ENCODE measurements around the gene CNIH2. TPM values are rescaled to one million over a fixed set of nuclear protein-coding genes. Genes with fewer than 3 reads are reported as not detected.
A peak's percentile ranks its signal among the peaks of the same experiment; 100 is the strongest.

CNIH2 gene
- total RNA-seq, 3 donors from 2014 or later: 0.48 TPM; not detected in 2

- H3K4me3 ChIP-seq: peak overlapping the region; percentile 72 to 99 (median 84)
- peaks cover 0 to 15% of the 10 kb centered on the region in 2 donors for H3K4me1 ChIP-seq
- intact Hi-C loops (cut with DNase I; ENCODE audit: low total_unique reads): loop anchor here (10.0 kb wide), 1 partner anchor 355 kb away; no protein-coding TSS in a partner anchor
- no peaks in the 10 kb centered on the region for H3K9me3 ChIP-seq
- peaks cover 5 to 30% of the 10 kb centered on the region in 2 donors for H3K27me3 ChIP-seq
- H3K27ac ChIP-seq: peak overlapping the region; percentile 97 to 98
- TF ChIP-seq POLR2A (IDR thresholded peaks at IDR 0.05) (no peak), CTCF (IDR thresholded peaks at IDR 0.05) (no peak), POLR2AphosphoS5 (IDR thresholded peaks at IDR 0.05) (no peak)
- no peaks in the 10 kb centered on the region for H3K36me3 ChIP-seq
- peak in 1 of 2 donors; percentile 72 for DNase-seq (ENCODE audit: low spot score in 2 of 2)
Observed at GRCh38 chr11:66289548-66290329, 11.8 kb downstream of the CNIH2 start.

- TF ChIP-seq POLR2AphosphoS5 (IDR thresholded peaks at IDR 0.05) (no peak), POLR2A (IDR thresholded peaks at IDR 0.05) (no peak), CTCF (IDR thresholded peaks at IDR 0.05) (no peak)
- H3K4me3 ChIP-seq: no peak overlapping the region
- no peaks in the 10 kb centered on the region for H3K36me3 ChIP-seq
- H3K27ac ChIP-seq: no peak overlapping the region
- H3K4me1 ChIP-seq: peaks cover 0 to 15% of the 10 kb centered on the region in 2 donors
- peaks cover 5 to 35% of the 10 kb centered on the region in 2 donors for H3K27me3 ChIP-seq
- DNase-seq (ENCODE audit: low spot score in 2 of 2): no peak
- intact Hi-C loops (cut with DNase I; ENCODE audit: low total_unique reads): no loop called here
- no peaks in the 10 kb centered on the region for H3K9me3 ChIP-seq
Observed at GRCh38 chr11:66290330-66290621, 12.3 kb downstream of the CNIH2 start.

- Histone ChIP-seq H3K27ac (no peak overlapping the region), H3K9me3 (no peaks in the 10 kb centered on the region), H3K27me3 (peaks cover 5 to 39% of the 10 kb centered on the region in 2 donors), H3K4me1 (peaks cover 0 to 15% of the 10 kb centered on the region in 2 donors), H3K36me3 (no peaks in the 10 kb centered on the region), H3K4me3 (peak overlapping the region in 2 of 3 donors; percentile 42 to 66)
- TF ChIP-seq POLR2A (IDR thresholded peaks at IDR 0.05): no peak
- no peak for TF ChIP-seq POLR2AphosphoS5 (IDR thresholded peaks at IDR 0.05)
- TF ChIP-seq CTCF (IDR thresholded peaks at IDR 0.05): no peak
- intact Hi-C loops (cut with DNase I; ENCODE audit: low total_unique reads): no loop called here
- DNase-seq (ENCODE audit: low spot score in 2 of 2): no peak
Observed at GRCh38 chr11:66291303-66291705, 13.3 kb downstream of the CNIH2 start.

- intact Hi-C loops (cut with DNase I; ENCODE audit: low total_unique reads): loop anchor here (1.0 kb wide), 1 partner anchor 33 kb away; no protein-coding TSS in a partner anchor
- Histone ChIP-seq H3K27ac (no peak within 1 kb of the TSS), H3K9me3 (no peaks in the 10 kb centered on the region), H3K27me3 (peaks cover 5 to 39% of the 10 kb centered on the region in 2 donors), H3K4me1 (peaks cover 0 to 15% of the 10 kb centered on the region in 2 donors), H3K4me3 (peak within 1 kb of the TSS; percentile 32 to 66 (median 42)), H3K36me3 (no peaks in the 10 kb centered on the region)
- DNase-seq (ENCODE audit: low spot score in 2 of 2): no peak
- TF ChIP-seq POLR2A (IDR thresholded peaks at IDR 0.05): no peak
- no peak for TF ChIP-seq POLR2AphosphoS5 (IDR thresholded peaks at IDR 0.05)
Observed at GRCh38 chr11:66291706-66292542, 13.9 kb downstream of the CNIH2 start, which contains the start of gene TMEM151A. Gene TMEM151A (plus strand): TSS chr11:66291894. CDS start chr11:66292014, 120 bp downstream.

- H3K36me3 ChIP-seq: no peaks in the 10 kb centered on the region
- peak overlapping the region in 1 of 3 donors; percentile 66 for H3K4me3 ChIP-seq
- H3K27ac ChIP-seq: no peak overlapping the region
- no peaks in the 10 kb centered on the region for H3K9me3 ChIP-seq
- peaks cover 5 to 39% of the 10 kb centered on the region in 2 donors for H3K27me3 ChIP-seq
- TF ChIP-seq CTCF (IDR thresholded peaks at IDR 0.05) (no peak), POLR2A (IDR thresholded peaks at IDR 0.05) (no peak), POLR2AphosphoS5 (IDR thresholded peaks at IDR 0.05) (no peak)
- no peak for DNase-seq (ENCODE audit: low spot score in 2 of 2)
- intact Hi-C loops (cut with DNase I; ENCODE audit: low total_unique reads): loop anchor here (1.0 kb wide), 1 partner anchor 33 kb away; no protein-coding TSS in a partner anchor
- H3K4me1 ChIP-seq: peaks cover 0 to 13% of the 10 kb centered on the region in 2 donors
Observed at GRCh38 chr11:66292543-66293332, 14.8 kb downstream of the CNIH2 start.
